CD4-positive, alpha-beta T cell treated with Interleukin-17A for 1 hour (primary cell): ENCODE data around the gene ARMC9.
"Not testable (repeated sequence)": the region's sequence is repeated elsewhere in the genome, so short reads cannot be mapped to it uniquely, and the experiment has no call there.

Experiments
- DNase-seq: peaks from one replicate; pipeline ENCODE4 v3.0.0-alpha.2; 2020

ARMC9 gene

DNA sequence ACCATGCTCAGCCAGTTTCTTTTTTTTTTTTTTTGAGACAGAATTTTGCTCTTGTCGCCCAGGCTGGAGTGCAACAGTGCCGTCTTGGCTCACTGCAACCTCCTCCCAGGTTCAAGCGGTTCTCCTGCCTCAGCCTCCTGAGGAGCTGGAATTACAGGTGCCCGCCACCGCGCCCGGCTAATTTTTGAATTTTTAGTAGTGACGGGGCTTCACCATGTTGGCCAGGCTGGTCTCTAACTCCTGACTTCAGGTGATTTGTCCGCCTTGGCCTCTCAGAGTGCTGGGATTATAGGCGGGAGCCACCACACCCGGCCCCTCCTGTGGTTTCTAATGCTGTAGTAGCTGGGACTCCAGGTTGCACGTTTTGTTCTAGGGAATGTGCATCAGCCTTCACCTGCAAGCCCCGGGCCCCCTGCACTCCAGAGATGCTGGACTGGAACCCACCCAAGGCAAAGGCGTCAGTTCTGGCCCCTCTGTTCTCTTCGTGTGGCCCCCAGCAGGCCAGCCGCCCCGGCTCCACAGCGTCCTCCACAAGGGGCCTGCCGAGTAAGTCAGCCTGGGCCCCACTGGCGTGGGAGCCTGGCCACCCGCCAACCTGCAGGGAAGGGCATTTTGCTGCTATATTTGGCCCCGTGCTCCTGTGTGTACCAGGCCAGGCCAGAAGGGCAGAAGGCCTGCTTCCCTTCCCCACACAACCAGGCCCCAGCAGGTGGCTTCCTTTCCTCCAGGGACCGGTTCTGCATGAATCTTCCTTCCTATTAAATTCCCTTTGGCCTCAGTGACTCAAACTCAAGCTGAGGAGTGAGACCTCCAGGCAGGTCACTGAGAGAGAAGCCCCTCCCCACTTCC lies 171.4 kb downstream of the ARMC9 start:
- DNase-seq = no peak

DNA sequence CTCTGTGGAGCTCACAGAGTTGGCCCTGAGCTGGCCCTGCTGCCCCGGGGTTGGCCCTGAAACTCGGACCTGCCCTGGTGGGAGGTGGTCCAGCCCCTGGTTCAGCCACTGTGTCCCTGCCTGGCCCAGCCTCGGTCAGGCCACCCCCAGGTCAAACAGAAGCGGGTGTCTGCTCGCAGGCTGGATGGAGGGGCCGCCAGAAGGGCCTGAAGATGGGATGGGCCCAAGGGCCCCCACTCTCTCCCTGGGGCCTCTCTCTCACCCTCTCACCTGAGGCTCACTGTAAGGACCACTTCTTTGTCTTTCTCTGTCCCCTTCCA lies 172.0 kb downstream of the ARMC9 start:
- DNase-seq = no peak

DNA sequence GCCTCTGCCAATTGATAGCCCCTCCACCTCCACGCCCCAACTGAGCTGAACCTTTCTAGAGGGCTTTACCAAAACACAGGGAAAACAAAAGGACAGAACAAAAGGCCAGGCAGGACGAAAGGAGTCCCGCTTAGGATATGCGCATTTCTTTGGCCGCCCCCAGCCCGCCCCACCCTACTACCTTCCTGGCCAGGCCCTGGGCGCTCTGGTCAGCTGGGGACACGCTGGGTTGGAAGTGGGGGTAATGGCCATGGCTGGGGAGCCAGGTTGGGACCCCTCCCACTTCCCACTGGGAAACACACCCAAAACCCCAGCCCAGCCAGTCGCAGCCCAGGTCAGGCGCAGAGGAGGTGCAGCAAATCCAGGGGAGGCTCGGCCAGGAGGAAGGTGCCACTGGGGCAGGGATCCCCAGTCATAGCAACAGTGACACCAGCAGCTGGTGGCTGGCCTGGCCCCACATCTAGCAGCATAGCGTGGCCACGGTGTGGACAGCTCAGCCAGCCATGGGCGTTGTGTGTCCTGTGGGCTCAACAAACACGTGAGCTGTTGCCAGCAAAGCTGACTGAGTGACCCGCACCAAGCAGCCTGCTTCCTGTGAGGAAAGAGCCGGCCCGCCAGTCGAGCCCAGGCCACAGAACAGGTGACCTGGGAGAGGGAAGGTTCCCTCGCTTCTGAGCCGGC lies 172.5 kb downstream of the ARMC9 start:
- DNase-seq = no peak

DNA sequence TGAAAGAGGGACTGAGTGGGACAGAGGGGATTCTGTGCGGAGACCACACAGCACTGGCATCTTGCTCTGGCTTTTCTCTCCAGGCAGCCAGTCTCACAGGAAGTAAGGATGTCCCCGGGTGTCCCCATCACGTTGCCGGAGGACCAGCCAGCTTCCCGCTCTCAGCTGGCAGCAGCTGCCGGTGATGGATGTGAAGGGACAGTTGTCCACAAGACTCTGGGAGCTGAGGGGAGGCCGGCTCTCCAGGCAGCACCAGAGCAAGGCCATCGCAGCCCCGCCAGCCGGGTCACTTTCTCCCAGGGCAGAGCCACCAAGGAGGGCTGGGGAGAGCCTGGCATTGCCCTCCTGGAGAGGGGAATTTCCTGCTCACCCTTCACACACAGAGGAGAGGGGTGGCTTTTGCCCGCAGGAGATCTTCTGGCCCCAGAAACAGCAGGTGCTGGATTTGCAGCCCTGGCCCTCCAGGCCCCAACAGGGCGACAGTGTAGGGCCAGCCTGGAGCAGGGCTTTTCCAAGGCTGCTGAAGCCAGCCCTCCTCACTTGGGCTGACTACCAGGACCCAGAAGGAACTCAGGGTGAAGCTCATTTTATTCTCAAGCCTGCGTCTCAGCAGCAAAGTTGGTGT lies 173.1 kb downstream of the ARMC9 start:
- DNase-seq = no peak

DNA sequence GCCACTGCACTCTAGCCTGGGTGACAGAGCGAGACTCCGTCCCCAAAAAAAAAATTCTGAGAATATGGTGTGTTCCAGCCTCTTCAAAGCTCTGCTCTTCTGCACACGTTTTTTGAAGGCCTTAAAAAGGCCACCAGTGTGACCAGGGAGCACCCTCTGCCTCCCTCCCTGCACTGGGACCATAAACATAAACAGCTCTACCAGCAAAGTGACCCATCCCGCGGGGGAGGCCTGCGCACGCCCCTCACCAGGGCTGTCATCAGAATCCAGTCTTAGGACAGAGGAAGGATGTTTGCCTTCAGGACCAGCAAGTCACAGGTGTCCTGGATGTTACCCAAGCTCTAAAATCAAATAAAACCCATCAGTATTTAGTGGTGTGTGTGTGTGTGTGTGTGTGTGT lies 173.9 kb downstream of the ARMC9 start:
- DNase-seq = no peak

DNA sequence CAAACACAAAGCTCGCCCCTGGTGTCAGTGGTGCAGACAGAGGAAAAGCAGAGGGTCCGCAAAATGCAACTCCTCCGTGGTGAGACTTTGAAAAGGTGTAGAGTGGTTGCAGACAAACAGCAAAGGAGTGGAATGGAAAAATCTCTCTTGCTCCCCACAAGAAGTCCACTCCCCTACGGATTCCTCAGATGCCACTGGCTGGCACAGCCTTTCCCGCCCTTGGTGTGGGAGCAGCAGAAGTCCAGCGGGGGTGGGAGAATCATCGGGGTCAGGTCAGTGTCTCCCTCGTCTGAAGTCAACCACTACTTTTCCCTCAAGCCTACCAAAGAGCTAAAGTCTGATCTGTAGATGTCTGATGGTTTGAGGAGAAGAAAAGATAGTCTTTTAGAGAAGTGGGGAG lies 174.8 kb downstream of the ARMC9 start:
- DNase-seq = no peak

DNA sequence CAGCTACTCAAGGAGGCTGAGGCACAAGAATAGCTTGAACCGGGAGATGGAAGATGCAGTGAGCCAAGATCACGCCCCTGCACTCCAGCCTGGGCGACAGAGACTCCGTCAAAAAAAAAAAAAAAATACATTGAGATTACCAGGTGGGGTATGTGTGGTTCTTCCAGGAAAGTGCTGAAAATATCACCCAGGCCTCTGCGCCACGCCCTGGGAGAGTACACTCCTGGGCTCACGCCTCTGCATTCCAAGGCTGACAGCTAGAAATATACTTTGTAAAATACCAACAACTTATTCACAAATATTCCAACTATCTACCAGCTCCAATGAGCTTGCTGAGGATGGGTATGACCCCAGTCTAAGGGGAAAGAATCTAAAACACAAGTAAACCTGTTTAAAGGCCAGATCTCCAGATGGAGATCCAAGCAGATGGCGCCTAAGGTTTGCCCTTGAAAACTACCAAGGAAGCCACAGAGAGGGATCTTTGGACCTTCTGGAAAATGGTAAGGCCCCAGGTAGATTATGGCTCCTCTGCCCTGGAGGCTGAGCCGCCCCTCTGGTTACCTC lies 175.4 kb downstream of the ARMC9 start:
- DNase-seq = no peak

DNA sequence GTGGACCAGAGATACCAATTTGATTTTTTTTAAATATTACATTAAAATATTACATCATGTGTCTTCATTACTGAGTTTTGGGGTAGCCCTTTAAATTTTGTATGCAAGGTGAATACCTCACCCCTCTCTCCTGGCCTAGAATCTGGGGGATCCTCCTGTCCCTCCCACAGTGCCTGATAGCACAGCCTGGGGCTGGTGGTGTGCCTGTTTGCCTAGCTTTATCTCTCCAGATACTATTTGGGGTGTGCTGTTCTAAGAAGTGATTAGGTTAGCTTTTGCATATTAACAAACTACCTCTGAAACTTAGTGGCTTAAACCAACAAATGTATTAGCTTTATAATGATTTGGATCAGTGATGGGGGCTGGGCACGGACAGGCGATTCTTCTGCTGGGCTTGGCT lies 176.3 kb downstream of the ARMC9 start:
- no peak for DNase-seq

DNA sequence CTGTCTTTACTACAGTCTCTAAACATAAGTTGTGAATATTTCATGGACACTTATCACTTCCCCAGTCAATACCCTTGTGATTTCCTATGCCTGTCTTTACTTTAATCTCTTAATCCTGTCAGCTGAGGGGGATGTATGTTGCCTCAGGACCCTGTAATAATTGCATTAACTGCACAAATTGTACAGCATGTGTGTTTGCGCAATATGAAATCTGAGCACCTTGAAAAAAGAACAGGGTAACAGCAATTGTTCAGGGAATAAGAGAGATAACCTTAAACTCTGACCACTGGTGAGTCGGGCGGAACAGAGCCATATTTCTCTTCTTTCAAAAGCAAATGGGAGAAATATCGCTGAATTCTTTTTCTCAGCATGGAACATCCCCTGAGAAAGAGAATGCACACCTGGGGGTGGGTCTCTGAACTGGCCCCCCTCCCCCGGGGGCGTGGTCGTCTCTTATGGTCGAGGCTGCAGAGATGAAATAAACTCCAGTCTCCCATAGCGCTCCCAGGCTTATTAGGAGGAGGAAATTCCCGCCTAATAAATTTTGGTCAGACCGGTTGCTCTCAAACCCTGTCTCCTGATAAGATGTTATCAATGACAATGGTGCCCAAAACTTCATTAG lies 177.7 kb downstream of the ARMC9 start:
- DNase-seq = not testable (repeated sequence)

DNA sequence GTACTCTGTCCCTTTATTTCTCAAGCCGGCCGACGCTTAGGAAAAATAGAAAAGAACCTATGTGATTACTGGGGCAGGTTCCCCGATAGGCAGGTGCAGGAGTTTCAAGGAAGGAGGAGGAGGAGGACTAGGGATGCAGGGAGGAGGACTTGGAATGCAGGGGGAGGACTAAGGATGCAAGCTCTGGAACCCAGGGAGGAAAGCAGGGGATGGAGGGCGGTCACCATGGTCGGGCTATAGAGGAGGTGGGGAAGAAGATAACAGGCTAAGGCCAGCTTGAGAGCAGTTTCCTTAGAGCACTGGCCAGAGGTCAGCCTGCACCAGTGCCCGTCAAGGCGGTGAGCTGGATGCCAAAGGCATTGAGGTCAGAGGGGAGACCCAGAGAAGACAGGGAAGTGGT lies 178.4 kb downstream of the ARMC9 start:
- DNase-seq = no peak

DNA sequence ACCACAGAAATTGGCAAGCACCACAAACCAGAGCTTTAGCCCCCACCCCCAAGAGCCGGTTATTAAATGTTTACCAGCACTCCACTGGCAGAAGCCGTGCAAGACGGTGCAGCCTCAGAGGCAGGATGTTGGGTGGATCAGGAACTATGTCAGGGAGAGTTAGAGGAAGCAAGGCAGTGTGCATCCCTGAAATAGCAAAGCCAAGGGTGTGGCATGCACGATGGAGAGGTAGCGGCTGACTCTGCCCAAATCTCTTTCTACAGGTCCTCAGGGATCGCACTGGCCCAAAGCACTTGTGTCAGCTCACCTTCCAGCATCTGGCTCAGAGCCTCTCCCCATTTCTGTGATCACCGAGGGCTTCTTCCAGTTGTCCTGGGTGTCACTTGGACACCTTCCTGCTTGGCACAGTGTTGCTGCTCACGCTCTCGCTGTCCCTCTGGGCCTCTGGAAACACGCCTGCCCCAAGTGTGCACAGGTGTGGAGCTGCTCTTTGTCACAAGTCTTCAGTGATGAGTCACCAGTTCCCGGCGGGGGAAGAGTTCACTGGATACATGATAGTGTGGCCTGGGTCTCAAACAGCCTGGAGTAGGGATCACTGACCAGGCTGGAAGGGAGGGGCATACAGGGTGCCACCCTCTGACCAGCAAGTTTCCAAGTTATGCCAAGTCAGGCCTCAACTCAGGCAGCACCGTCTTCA lies 179.7 kb downstream of the ARMC9 start:
- no peak for DNase-seq

DNA sequence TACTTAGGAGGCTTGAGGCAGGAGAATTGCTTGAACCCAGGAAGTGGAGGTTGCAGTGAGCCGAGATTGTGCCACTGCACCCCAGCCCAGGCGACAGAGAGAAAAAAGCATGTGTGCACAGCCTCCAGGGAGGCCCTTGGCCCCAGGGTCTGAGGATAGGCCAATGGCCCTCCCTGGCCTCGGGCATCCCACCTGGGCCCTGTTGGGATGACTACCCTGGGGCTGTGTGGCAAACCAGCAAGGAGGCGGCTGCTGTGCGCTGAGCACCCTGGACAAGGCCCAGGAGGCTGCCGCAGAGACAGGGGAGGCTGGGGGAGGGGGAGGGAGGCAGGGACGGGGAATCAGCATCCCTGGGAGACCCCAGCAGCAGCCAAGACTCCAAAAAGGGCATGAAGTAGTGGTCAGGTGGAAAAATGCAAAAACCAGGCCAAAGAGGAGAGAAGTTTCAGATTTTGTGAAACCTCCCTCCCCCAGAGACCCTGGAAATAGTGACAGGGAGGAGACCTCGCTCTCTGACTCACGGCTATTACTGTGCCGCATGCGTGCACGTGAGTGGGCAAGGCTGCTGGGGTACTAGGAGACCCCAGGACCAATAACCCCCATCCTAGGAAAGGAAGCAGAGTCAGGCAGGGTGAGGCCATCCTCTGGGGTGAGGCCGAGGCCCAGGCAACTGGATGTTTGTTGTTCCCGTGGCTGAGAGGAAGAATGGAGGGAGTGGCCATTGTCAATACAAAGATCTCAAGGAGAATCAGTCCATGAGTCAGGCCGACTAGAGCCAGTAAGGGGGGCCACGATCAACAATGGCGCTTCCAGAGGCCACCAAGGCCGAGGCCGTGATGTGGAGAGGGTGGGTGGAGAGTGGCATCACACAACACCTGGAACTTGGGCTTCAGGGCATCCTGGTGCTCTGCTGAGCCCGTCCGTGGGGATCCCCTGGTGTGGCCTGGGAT lies 181.1 kb downstream of the ARMC9 start:
- DNase-seq = no peak

DNA sequence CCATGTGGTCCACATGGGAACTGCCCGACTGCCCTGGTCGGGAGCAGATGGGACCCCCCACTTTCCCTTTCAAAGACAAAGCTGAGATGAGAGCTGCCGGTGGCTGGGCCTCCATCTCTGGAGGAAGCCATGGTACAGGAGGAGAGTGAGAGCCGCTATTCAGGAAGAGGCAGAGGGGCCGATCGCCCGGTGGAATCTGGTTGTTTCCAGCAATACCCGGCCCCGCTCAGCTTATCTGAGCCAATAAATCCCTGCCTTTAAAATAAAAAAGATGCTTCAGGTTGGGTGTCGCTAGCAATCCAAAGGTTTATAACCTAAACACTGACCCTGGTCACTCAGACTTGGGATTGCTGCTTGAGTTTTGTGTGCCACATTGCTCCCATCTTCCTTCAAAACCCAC lies 181.9 kb downstream of the ARMC9 start:
- DNase-seq = no peak

DNA sequence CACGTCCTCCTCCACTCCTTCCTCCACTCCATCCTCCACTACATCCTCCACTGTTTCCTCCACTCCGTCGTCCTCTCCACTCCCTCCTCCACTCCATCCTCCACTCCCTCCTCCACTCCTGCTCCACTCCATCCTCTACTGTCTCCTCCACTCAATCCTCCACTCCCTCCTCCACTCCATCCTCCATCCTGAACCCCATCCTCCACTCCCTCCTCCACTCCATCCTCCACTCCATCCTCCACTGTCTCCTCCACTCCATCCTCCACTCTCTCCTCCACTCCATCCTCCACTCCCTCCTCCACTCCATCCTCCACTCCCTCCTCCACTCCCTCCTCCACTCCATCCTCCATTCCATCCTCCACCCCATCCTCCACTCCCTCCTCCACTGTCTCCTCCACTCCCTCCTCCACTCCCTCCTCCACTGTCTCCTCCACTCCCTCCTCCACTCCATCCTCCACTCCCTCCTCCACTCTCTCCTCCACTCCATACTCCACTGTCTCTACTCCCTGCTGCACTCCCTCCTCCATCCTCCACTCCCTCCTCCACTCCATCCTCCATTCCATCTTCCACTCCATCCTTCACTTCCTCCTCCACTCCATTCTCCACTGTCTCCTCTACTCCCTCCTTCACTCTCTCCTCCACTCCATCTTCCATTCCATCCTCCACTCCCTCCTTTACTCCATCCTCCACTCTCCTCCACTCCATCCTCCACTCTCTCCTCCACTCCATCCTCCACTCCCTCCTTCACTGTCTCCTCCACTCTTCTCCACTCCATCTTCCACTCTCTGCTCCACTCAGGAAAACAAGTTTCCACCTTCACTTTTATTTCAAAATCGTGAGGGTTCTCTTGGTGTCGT lies 182.8 kb downstream of the ARMC9 start:
- no peak for DNase-seq

DNA sequence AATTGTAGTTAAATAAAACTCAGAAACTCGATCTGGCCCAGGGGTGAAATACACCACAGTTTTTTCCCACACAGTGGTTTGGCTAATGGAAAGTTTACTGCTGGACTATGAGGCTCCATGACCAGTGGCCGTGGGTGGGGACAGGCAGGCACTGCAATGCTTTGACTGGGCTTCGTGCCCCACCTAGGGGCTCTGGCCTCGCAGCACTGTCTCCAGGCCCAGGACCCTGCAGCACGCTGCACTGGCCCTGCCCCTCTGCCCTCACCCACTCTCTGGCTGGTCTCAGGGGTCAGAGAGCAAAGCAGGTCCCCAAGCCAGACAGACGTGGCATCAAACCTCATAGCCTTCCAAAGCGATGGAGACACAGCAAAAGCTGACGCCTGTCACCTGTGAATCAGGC lies 183.7 kb downstream of the ARMC9 start:
- DNase-seq = no peak

DNA sequence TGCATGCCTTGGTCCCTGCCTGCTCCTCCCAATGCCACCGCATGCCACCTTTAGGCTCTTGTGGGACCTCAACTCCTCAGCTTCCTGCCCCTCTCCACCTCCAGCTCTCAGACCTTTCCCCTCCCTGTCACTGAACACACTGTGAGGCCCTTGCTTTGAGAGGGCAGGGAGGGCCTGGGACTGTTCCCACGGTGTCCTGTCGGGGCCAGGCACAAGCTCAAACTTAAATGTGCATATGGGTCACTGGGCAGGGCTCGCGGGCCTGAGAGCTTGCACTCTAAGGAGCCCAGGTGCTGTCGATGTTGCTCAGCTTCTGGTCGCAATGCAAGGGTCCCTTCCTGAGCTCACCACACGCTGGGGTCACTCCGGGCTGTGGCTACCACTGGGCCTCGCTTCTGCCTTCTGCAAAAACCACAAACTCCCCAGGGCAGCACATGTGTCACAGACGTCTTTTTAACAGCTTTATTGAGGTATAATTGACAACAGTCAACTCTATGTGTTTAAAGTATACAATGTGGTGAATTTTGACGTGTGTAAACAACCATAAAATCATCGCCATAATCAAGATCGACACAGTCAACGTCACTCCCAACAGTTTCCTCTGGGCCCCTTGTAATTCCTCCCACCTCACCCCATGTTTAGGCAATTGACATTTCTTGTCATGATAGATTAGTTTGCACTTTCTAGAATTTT lies 185.1 kb downstream of the ARMC9 start:
- no peak for DNase-seq

DNA sequence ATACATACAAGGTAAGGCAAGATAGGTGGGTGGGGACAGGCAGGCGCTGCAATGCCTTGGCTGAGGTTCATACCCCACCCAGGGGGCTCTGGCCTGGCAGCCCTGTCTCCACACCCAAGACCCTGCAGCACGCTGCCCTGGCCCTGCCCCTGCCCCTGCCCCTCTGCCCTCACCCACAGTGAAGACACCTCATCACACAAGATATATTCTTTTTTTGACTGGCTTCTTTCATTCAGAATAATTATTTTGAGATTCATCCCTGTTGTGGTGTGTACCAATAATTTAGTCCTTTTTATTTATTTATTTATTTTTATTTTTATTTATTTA lies 185.6 kb downstream of the ARMC9 start:
- no peak for DNase-seq

DNA sequence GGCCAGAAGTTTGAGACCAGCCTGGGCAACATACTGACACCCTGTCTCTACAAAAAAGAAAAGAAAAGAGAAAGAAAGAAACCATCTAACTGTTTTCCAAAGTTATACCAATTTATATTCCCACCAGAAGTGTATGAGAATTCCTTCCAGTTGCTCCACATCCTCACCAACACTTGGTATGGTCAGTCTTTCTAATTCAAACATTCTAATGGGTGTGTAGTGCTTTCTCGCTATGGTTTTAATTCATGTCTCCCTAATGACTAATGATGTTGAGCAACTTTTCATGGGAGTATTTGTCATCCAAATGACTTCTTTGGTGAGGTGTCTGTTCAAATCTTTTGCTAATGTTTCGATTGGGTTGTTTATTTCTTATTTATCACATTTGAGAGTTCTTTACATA lies 186.5 kb downstream of the ARMC9 start:
- no peak for DNase-seq

DNA sequence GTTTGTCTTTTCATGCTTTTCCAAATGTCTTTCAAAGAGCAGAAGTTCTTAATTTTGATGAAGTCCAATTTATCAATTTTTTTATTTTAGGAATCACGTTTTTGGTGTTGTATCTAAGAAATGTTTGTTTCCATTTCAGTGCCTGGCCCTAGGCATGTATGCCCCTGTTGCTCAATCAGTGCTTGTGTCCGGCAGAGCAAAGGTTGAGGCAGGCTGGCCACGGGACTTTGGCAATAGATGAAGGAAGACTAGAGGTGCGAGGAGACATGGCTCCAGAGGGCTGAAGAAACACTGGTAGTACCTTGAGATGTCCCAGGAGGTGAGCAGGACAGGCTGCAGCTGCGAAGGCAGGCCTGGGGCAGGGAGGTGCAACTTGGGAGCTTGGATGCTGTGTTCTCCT lies 187.0 kb downstream of the ARMC9 start:
- DNase-seq = no peak

DNA sequence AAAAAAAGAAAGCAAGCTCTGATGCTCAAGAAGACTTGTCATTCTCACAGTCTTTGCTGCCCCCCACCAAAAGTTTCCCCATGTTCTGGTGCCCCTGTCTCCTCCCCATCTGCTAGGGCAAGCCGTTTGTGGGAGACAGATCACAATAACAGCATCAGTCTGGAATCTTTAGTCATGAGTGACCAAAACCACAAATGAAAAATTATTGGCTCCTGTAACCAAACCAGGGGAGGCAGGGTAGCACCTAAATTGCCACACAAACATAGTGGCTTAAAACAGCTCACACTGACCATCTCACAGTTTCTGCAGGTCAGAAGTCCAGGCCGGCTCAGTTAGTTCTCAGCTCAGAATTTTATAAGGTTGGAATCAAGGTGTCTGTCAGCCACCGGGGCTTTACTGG lies 188.0 kb downstream of the ARMC9 start:
- no peak for DNase-seq
